ENCODE data around the gene JMJD8.
A peak's percentile ranks its signal among the peaks of the same experiment; 100 is the strongest.
"Not testable (repeated sequence)": the region's sequence is repeated elsewhere in the genome, so short reads cannot be mapped to it uniquely, and the experiment has no call there.

The JMJD8 gene

DNA sequence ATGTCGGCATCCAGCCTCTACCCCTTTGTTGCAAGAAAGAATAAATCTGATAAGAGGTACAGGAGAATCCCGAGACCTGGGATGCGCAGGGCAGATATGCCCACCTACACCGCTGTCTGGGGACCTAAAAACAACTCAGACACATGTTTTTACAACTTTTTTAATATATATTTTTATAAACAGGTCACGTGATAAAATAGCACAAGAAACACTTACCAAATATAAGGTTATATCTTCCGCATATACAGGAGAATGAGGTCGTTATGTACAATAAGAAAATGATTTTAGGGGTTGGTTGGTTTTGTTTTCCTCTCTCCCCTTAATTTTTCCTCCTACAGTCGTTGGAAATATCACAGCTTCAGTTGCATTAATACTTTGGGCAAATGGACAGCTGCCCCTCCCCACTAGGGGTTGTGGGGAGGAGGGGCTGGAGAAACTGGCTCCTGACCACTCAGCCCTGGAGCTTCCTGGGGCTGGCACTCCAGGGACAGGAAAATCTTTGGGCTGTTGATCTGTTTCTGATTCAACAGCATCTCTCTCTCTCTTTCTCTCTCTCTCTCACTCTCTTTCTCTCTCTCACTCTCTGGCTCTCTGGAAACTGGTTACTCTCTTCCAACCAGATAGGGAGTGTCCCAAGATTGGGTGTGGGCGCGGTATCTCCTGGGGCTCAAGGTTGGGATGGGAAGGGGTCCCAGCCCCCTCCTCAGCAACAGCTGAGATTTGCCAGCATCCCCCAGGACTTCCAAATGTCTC is 8.4 kb upstream of the JMJD8 start:
- no peak for DNase-seq (ENCODE audit: low read depth in 2 of 2)

DNA sequence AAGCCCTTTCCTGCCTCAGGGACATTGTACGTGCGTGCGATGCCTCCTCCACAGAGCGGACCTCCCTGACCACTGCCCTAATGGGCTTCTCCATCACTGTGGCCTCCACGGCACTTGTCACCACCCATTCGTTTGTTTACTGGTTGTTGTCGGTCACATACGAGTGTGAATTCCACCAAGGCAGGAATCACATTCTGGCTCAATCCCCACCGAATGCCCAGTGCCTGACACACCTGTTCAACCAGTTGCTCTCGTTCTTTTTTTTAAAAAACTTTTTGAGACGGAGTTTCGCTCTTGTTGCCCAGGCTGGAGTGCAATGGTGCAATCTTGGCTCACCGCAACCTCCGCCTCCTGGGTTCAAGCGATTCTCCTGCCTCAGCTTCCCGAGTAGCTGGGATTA is 7.1 kb upstream of the JMJD8 start:
- not testable (repeated sequence) for DNase-seq (ENCODE audit: low read depth in 2 of 2)

DNA sequence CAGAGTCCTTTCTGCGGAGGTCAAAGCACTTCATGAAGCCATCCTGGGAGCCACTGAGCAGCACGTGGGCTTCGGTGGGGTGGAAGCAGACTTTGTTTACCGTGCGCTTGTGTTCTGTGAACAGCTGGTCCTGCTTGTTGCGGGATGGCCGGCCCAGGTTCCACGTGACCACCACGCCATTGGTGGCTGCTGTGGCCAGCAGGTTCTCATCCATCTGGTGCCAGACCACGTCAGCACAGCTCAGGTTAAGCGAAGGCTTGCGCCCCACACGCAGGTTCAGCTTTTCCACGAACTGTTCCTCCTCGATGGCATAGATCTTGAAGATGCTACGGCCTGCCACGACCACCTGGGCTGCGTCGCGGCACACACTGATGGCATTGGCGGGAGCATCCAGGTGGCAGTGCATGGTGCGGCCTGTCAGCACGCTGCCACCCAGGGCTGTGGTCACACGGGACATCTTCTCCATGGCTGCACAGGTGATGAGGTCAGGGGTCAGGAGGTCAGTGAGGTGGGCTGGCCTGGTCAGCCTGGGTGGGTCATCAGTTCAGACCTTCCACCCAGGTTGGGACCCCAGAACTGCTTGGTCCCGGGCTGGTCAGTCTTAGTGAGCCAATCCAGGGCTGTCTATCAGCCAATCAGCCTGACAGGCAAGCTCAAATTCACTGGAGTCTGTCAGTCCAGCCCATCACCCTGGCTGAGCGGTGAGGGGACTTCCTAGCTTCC is 5.2 kb upstream of the JMJD8 start:
- DNase-seq (ENCODE audit: low read depth in 2 of 2), result no peak

DNA sequence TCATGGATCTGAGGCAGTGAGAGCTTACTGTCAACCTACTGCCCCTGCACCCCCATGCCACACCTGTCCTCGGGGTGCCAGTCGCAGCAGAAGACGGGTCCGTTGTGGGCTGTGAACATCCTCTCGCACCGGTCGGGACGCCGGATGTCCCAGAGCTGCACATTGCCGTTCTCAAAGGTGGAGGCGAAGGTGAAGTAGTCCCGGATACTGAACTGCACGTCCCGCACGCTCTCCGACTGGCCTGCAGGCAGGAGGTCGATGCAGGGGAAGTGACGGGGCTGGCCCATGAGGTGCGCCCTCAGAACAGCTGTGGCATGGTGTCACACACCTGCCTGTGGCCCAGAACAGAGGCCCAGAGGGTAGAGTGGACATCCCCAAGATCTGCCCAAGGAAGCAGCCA is 3.4 kb upstream of the JMJD8 start:
- DNase-seq (ENCODE audit: low read depth in 2 of 2), result no peak

DNA sequence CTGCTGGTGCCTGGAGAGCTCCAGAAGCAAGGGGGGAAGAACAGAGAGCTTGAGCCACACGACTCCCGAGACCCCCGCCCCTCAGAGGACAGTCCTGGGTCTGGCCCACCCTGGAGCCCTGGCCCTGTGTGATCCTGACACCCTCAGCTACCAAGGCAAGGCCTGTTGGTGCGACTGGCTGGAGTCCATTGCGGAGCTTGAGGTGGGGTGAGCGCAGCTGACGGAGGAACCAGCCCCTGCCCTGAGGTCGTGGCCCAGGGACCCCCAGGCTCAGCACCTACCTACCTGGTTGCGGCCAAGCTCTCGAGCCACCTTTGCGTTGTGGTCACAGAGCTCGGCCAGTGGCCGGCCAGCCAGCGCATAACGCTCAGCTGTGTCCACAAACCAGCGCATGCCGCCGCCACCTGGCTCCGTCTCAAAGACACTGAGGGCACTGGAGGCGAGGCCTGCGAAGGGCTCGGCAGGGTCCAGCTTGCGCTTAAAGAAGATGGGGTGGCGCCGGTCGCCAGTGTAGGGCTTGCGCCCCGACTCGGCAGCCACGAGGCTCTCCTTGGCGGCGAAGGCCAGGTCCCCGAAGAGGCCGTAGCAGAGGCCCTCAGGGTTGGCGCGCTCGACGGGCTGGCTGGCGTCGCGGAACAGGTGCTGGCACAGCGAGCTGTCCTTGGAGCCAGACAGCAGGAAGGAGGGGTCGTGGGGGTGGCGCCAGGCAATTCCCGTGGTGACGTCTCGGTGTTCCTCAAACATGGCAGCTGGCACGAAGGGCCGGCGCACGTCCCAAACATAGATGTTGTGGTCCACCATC is 2.5 kb upstream of the JMJD8 start:
- DNase-seq (ENCODE audit: low read depth in 2 of 2), result no peak

DNA sequence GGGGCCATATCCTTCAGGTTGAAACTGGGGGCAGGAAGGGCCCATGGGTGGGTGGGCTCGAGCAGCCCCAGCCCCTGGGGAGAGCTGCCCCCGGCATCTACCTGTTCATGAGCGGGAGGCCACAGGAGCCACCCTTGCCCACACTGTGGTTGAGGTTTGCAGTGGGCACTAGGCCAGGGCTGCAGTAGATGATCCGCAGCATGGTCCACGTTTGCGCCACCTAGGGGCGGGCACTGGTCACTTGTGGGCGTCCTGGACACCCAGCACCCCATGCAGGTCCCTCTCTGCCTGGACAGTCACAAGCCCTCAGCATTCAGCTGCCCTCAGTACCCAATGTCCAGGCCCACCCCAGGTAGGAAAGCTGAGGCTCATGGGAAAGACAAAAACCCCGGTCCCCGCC is 1.8 kb upstream of the JMJD8 start:
- DNase-seq (ENCODE audit: low read depth in 2 of 2), result no peak

DNA sequence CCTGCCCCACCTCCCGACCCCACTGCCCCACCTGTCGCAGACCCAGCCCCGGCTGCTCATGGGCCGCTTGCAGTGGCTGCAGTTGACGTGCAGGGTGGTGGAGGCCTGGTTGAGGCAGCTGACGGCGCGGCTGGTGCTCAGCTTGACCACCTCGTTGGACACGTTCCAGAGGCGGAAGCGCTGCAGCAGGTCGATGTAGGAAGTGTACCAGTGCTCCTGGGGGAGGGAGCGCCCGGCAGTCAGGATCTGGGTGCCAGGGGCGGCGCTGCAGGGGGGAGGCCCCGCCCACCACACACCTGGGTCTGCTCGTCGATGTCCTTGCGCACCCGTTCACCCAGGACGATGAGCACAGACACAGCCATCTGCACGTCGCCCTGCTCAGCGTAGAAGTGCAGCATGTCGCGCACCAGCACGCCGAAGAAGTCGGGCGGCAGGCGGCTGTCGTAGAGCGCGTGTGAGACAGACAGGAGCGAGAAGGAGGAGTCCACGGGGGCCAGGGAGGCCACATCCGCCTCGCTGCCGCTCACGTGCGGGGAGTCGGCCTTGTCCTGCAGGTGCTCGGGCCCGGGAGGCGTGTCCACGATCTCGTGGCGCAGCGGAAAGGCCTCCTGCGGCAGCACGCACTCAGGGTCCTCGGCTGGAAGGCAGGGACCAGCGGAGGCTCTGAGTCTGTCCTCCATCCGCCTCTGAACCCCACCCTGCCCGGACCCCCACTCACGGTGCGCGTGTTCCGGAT is 995 bp upstream of the JMJD8 start:
- no peak for DNase-seq (ENCODE audit: low read depth in 2 of 2)

DNA sequence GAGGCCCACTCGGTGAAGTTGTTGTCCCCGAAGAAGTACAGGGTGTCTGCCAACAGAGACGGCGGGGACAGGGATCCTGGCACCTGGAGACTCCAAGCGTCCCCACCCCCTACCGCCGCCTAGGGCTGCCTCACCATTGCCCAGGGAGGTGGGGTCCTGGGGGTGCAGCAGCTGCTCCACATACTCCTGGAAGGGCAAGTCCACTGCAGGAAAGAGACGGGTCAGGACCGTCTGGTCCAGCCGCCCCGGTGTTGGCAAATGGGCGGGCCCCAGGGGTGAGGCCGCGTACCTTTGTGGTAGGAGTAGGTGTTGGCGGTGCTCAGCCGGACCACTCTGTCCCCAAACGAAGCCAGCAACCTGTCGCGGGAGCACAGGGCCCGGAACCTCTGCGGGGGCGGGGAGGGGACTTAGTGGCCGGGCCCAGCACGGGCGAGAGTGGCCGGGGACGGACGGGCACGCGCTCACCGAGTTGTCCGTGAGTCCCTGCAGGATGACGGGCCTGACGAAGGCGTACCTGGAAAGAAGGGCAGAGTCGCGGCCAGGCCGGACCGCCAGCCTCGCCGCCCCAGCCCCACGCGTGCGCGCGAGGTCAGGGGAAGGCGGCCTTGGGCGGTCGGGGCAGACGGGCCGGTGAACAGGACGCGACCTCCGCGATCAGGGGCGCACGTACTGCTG is 601 bp downstream of the JMJD8 start:
- no peak for DNase-seq (ENCODE audit: low read depth in 2 of 2)

DNA sequence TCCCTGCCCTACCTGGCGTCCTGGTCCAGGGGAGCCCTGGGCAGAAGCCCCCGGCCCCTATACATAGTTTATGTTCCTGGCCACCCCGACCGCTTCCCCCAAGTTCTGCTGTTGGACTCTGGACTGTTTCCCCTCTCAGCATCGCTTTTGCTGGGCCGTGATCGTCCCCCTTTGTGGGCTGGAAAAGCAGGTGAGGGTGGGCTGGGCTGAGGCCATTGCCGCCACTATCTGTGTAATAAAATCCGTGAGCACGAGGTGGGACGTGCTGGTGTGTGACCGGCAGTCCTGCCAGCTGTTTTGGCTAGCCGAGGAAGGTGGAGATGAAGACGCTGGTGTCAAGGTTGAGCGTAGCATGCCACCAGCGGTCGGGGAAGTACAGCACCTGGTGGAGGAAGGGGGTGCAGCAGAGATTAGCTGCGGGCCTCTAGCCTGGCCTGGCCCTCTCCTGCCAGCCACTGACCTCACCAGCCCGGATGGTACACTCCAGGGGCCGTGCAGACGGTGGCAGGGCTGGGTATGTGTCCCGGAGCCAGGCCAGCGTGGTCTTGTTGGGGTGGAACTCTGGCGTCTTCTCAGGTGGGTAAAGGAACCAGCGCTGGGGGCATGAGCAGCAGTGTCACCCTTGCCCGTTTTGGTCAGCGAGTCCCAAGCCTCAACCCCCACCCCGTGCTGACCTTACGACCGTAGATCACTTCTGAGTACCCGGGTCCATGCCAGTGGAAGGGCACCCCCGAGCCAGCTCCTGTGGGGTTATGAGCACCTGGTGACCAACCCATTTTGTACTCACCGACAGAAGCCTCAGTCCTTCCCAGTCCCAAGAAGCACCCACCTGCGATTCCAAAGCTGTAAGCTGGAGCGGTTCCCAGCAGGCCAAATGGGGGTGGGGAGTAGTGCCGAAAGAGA is 1.4 kb downstream of the JMJD8 start:
- no peak for DNase-seq (ENCODE audit: low read depth in 2 of 2)

DNA sequence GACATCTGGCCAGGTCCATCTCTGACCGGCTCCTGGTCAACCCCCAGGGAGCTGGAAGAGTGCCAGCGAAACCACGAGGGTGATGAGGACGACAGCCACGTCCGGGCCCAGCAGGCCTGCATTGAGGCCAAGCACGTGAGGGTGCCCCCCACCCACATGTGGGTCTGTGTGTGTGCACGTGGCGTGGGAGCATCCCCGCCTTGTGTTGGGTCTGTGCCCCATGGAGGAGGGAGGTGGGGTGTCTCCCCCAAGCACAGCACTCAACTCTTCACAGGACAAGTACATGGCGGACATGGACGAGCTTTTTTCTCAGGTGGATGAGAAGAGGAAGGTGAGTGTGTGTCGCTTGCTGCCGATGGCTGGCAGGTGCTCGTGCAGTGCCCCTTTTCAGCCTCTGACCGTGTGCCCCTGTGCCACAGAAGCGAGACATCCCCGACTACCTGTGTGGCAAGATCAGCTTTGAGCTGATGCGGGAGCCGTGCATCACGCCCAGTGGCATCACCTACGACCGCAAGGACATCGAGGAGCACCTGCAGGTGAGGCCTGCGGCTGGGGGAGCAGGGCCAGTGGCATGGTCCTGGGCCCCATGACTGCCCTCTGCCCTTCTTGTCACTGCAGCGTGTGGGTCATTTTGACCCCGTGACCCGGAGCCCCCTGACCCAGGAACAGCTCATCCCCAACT is 2.2 kb downstream of the JMJD8 start:
- no peak for DNase-seq (ENCODE audit: low read depth in 2 of 2)

DNA sequence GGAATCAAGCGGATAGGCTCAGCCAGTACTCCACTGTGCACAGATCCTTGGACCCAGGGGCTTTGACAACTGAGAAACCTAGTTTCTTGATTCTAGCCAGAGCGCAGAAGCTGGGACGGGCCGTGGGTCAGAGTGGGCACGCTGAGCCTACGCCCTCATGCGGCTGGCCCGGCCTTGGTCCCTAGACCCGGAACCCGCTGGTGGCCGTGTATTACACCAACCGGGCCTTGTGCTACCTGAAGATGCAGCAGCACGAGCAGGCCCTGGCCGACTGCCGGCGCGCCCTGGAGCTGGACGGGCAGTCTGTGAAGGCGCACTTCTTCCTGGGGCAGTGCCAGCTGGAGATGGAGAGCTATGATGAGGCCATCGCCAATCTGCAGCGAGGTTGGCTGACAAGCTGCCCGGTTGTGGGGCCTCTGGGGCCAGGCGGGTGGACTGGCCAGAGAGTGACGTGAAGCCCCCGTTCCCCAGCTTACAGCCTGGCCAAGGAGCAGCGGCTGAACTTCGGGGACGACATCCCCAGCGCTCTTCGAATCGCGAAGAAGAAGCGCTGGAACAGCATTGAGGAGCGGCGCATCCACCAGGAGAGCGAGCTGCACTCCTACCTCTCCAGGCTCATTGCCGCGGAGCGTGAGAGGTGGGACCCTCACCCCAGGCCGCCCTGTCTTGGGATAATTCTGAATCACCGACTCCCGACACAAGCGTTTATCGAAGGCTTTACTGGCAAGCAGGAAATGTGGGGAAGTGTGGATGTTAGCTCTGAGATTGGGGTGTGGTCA is 3.0 kb downstream of the JMJD8 start:
- no peak for DNase-seq (ENCODE audit: low read depth in 2 of 2)

DNA sequence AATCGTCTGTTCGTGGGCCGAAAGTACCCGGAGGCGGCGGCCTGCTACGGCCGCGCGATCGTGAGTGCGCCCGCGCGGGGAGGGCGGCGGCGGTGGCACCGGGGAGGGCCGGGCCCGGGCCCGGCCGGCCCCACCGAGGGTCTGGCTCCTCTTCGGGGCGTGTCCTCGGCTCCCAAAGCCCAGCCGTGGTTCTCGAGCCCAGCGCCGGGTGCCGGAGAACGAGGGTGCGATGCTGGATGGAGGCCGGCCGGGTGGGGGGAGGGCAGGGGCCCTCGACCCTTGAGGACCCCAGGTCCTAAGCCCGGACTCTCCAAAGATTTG is 3.5 kb downstream of the JMJD8 start:
- no peak for DNase-seq (ENCODE audit: low read depth in 2 of 2)

DNA sequence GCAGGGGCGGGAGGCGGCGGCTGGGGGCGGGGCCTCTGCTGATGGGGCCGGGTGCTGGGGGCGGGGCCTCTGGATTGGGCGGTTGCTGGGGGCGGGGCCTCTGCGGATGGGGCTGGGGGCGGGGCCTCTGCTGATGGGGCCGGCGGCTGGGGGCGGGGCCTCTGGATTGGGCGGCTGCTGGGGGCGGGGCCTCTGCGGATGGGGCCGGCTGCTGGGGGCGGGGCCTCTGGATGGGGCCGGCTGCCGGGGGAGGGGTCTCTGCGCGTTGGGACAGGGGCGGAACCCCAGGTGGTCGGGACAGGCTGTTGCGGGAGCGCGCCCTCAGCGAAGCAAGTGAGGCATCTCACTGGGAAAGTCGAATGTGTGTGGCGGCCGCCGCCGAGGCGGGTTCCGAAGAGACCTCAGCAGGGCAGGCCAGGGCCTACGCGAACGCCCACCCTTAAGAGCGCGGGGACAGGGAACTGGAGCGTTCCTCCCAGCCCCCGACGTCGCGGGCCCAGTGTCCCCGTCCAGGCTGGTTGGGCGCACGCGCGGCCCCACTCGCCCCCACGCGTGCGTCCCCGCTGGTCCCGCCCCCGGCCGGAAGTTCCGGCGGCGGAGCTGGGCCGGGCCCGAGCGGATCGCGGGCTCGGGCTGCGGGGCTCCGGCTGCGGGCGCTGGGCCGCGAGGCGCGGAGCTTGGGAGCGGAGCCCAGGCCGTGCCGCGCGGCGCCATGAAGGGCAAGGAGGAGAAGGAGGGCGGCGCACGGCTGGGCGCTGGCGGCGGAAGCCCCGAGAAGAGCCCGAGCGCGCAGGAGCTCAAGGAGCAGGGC is 4.1 kb downstream of the JMJD8 start, which contains the start of gene STUB1:
Gene STUB1 (plus strand): TSS at position 597 of the 811 bp plus-strand sequence. CDS start 116 bp downstream, at position 713.
- peak; percentile 68 to 75 for DNase-seq (ENCODE audit: low read depth in 2 of 2)

DNA sequence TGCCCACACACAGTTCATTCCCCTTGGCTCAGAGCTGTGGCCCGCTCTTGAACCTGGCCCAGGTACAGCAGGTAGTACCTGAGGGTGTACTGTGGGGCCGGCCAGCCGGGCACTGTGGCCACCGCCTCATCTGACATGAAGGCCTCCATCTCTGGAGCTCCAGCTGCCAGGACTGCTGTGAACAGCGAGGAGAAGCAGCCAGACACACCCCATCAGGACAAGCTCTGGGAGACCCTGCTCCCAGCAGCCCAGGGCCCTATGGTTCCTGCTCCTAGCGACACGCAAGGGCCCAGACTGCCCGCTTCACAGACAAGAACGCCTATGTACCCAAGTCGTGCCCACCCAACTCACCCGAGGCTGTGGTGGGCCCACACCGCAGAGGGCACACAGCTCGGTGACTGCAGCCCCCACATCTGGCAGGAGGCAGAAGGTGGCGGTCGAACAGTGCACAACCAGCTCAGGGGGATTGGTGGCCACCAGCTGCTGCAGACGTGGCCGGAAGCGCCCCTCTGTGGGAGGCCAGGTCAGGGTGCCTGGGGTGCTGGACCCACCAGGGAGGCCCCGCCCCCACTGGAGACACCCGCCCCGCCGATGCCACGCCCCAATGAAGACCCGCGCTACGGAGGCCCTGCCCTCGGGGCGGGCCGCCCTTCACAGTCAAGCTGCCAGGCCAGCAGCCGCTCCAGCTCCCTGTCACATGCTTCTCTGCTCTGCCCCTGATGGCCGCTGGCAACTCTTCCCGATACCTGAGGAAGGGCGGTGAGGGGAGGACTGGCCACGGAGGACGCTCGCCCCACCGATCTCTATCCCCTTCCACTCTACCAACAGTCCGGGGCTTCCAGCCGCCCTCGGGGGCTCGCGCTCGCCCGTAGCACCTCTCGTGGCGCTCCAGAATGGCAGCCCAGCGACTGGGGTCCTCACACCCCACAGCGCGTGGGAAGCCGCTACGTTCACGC is 5.0 kb downstream of the JMJD8 start:
- DNase-seq (ENCODE audit: low read depth in 2 of 2), result peak in 1 of 2 donors; percentile 23

DNA sequence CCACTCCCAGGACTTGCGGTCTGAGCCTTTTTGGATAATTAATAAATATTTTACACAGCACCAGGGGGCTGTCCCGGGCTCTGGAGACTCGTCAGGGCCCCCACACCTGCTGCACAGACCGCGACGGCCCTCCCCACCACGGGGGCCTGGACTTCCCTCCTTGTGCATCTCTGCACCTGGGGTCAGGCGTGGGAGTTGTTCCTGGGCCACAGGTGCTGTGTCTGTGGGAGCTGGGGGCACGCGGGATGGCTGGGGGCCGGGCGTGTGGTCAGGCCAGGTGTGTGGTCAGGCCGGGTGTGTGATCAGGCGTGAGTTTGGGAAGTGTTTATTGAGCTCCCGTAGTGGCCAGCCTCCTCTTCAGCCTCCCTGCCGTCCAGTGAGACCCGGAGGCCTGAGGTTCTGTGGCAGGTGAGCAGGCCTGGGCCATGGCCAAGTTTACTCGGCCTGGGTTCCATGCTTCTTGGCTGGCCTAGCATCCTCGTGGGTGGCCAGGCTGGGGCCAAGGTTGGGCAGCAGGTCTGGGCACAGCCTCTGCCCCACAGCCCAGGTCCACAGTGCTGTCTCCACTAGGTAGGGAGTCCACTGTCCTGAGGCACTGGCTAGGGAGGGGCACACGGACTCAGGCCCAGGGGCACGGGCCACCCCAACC is 5.8 kb downstream of the JMJD8 start:
- DNase-seq (ENCODE audit: low read depth in 2 of 2), result no peak

Data from stimulated activated CD8-positive, alpha-beta memory T cell treated with anti-CD3 and anti-CD28 coated beads, Interleukin-15, amount 100 ng/mL, for 4 hours (primary cell).